H1 (cell line): ENCODE measurements around the gene SPTBN5. TPM values are rescaled to one million over a fixed set of nuclear protein-coding genes. Genes with fewer than 3 reads are reported as not detected.

Source experiments
- CHD1 ChIP-seq: IDR thresholded peaks from 2 replicates; pipeline ENCODE4 v1.6.1; 2012; ENCODE audit warnings: low read depth, low read length, improper control_type of control experiment
- KDM5A ChIP-seq: fragments of 200-600 bp; IDR thresholded peaks from 2 replicates; pipeline ENCODE4 v1.7.1; 2012; ENCODE audit warnings: mild to moderate bottlenecking, low read length, inconsistent platforms, mixed read lengths
- USF2 ChIP-seq: IDR thresholded peaks from 2 replicates; pipeline ENCODE4 v1.6.1; 2011; ENCODE audit warnings: low read length, improper control_type of control experiment
- polyA plus RNA-seq, 7 experiments: library from polyadenylated mRNA; depleted of rRNA in 3 of 7; stranded (reverse) in 5 of 7; unstranded in 2 of 7; fragments of >200 nt in 5 of 7; fragments of 200-250 nt in 2 of 7; gene quantifications; 1 replicate in 5 of 7; 2 replicates in 1 of 7; 4 replicates in 1 of 7; pipeline versions ENCODE4 v1.2.1 to v1.2.3, GENCODE V29; 2011 to 2013; ENCODE audit warnings: missing spikeins in 2 of 7, mixed read lengths in 2 of 7
- total RNA-seq: library from RNA; stranded (reverse); fragmentation: NEBNext Ultra II Directional; extraction: Animal tissue kit (Norgen Biotek cat#: 25700); gene quantifications from 2 replicates; pipeline ENCODE4 v1.2.1, GENCODE V29; 2021

Gene SPTBN5
- total and polyA plus RNA-seq, 2 of the 8 experiments (the other 6 are each of a cell fraction or from before 2014, with no cell fraction given) = 0.32 to 0.84 TPM

DNA sequence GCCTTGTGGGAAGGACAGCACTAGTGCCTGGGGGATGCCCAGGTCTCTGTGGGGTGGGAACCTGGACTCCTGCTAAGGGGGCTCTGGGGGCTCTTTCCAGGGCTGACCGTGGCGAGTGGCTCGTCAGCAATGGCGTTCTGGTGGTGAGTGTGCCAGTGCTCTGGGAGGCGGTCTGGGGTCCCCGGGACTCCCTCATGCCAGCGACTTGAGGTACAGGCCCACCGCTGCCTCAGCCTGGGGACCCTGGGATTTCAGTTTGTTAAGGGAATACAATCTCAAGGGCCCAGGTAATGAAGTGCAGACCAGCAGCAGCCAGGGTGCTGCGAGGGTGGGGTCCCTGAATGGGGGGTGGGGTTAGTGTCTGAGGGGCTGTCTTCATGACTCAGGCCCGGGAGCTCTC is 52.7 kb downstream of the SPTBN5 start (continued):
- TF ChIP-seq USF2 = no peak
- no peak for TF ChIP-seq CHD1
- no peak for TF ChIP-seq KDM5A
